Stomach (tissue), 9 donors: ENCODE data around the gene PLCH1. TPM values are rescaled to one million over a fixed set of nuclear protein-coding genes. Genes with fewer than 3 reads are reported as not detected.

ENCODE experiments used
- DNase-seq, 2 donors: peaks; one replicate each; pipeline versions ENCODE4 v3.0.0 to v3.0.0-alpha.2; 2013 to 2019
- H3K27ac ChIP-seq, 5 donors: fragments of 200-600 bp in 4 of 5; sonication (generic) in 4 of 5; one replicate each; pipeline ENCODE4 v1.5.1; 2013 to 2019; ENCODE audit warnings: mild to moderate bottlenecking in 1 of 5, moderate library complexity in 1 of 5
- H3K27me3 ChIP-seq, 3 donors: fragments of 200-600 bp; sonication (generic); one replicate each; pipeline ENCODE4 v1.5.1; 2017 to 2019; ENCODE audit warnings: mixed run types in 1 of 3
- H3K36me3 ChIP-seq, 4 donors: fragments of 200-600 bp; sonication (generic); 1 replicate in 3 of 4; 2 replicates in 1 of 4; pipeline ENCODE4 v1.5.1; 2016 to 2019
- H3K4me1 ChIP-seq, 4 donors: fragments of 200-600 bp; sonication (generic); one replicate each; pipeline ENCODE4 v1.5.1; 2016 to 2019
- H3K4me3 ChIP-seq, 4 donors: fragments of 200-600 bp; sonication (generic) in 3 of 4; one replicate each; pipeline ENCODE4 v1.5.1; 2016 to 2019; ENCODE audit warnings: mild to moderate bottlenecking in 1 of 4
- H3K9me3 ChIP-seq, 4 donors: fragments of 200-600 bp; sonication (generic); one replicate each; pipeline ENCODE4 v1.5.1; 2016 to 2019
- EP300 ChIP-seq: sonication (generic); formaldehyde crosslinking; IDR thresholded peaks from one replicate; pipeline ENCODE4 v1.6.1; 2017; ENCODE audit warnings: antibody characterized with exemption
- POLR2A ChIP-seq, 4 donors: fragments of 450-650 bp; IDR thresholded peaks; one replicate each; pipeline ENCODE4 v1.6.1; 2016; ENCODE audit warnings: antibody characterized with exemption in 4 of 4, control low read depth in 2 of 4, mild to moderate bottlenecking in 1 of 4, moderate library complexity in 1 of 4
- POLR2AphosphoS5 ChIP-seq, 3 donors: sonication (generic); formaldehyde crosslinking; IDR thresholded peaks; one replicate each; pipeline ENCODE4 v1.6.1; 2016; ENCODE audit warnings: antibody characterized with exemption in 3 of 3
- WGBS, 5 donors: extraction: QIAGEN DNeasy Blood & Tissue Kit in 3 of 5; methylation state at CpG; one replicate each; pipeline versions ENCODE4 v1.1.5 to v1.1.7; 2013 to 2018; 5-methylcytosine and 5-hydroxymethylcytosine counted together
- intact Hi-C: fragments of 100-400 bp; cut with DNase I; formaldehyde crosslinking; loops from one replicate; pipeline ENCODE4 v1.15.1; 2023; ENCODE audit warnings: low total_unique reads
- polyA plus RNA-seq, 3 donors: library from polyadenylated mRNA; stranded (reverse); fragments of 200-250 nt; gene quantifications; one replicate each; pipeline ENCODE4 v1.2.3, GENCODE V29; 2013
- total RNA-seq, 5 donors: library from RNA; depleted of rRNA; stranded (reverse); fragments of >200 nt; gene quantifications; one replicate each; pipeline versions ENCODE4 v1.1.0 to v1.2.3, GENCODE V29; 2014 to 2016
- TF ChIP-seq, protein P1 (sequence below), 7 experiments: fragments of 450-650 bp in 4 of 7; fragments of 200-600 bp in 3 of 7; sonication (generic) in 3 of 7; IDR thresholded peaks; one replicate each; pipeline ENCODE4 v1.5.1; 2016 to 2019; ENCODE audit warnings: antibody characterized with exemption in 7 of 7, control low read depth in 2 of 7, mild to moderate bottlenecking in 1 of 7
- donor health status: healthy with polysubstance abuse.
- donor health status: Bipolar disorder and iron deficiency.
- donor health status: healthy.

PLCH1 gene
- total and polyA plus RNA-seq, 8 donors: 0.75 to 18.8 (median 3.3) TPM

DNA sequence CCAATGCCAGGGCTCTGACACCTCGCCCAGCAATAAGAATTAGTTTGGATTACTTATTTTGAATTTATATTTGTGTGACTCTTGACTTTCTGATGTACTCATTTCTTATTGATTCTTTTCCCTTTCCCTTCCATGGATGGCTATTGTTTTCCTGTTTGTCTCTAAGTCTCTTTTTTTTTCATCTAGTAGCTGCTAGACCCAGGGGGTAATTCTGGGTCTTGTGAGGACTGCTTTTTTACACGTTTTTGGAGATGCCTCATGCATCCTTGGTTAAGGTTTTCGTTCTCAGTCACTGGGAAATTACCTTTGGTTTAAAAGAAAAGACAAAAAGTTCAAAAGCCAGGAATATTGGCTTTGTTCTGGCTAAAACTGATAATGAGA lies 381.2 kb downstream of the PLCH1 start:
- Histone ChIP-seq H3K27me3 (no peaks in the 10 kb centered on the region), H3K36me3 (no peaks in the 10 kb centered on the region), H3K27ac (no peak overlapping the region), H3K4me1 (no peaks in the 10 kb centered on the region), H3K9me3 (peaks cover 0 to 20% (median 9%) of the 10 kb centered on the region in 4 donors), H3K4me3 (no peak overlapping the region)
- no peak for DNase-seq
- intact Hi-C loops: no loop called here
- TF ChIP-seq, protein P1, sequence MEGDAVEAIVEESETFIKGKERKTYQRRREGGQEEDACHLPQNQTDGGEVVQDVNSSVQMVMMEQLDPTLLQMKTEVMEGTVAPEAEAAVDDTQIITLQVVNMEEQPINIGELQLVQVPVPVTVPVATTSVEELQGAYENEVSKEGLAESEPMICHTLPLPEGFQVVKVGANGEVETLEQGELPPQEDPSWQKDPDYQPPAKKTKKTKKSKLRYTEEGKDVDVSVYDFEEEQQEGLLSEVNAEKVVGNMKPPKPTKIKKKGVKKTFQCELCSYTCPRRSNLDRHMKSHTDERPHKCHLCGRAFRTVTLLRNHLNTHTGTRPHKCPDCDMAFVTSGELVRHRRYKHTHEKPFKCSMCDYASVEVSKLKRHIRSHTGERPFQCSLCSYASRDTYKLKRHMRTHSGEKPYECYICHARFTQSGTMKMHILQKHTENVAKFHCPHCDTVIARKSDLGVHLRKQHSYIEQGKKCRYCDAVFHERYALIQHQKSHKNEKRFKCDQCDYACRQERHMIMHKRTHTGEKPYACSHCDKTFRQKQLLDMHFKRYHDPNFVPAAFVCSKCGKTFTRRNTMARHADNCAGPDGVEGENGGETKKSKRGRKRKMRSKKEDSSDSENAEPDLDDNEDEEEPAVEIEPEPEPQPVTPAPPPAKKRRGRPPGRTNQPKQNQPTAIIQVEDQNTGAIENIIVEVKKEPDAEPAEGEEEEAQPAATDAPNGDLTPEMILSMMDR (IDR thresholded peaks at IDR 0.05): no peak
- TF ChIP-seq POLR2AphosphoS5 (IDR thresholded peaks at IDR 0.05) (no peak), EP300 (no peak), POLR2A (IDR thresholded peaks at IDR 0.05) (no peak)
- WGBS, 5 donors: 43 to 65% (median 58%) methylated on average over 3 of the region's 3 CpGs

GRCh38 chr3:155362808-155363689 lies 381.8 kb downstream of the PLCH1 start:
- TF ChIP-seq, protein P1 (IDR thresholded peaks at IDR 0.05): no peak
- TF ChIP-seq POLR2AphosphoS5 (IDR thresholded peaks at IDR 0.05) (no peak), EP300 (no peak), POLR2A (IDR thresholded peaks at IDR 0.05) (no peak)
- Histone ChIP-seq H3K9me3 (peaks cover 0 to 20% (median 9%) of the 10 kb centered on the region in 4 donors), H3K4me3 (no peak overlapping the region), H3K27me3 (no peaks in the 10 kb centered on the region), H3K4me1 (no peaks in the 10 kb centered on the region), H3K36me3 (no peaks in the 10 kb centered on the region), H3K27ac (no peak overlapping the region)
- 60 to 66% (median 61%) methylated on average over 10 of the region's 10 CpGs for WGBS, 5 donors
- intact Hi-C loops: no loop called here
- no peak for DNase-seq

DNA sequence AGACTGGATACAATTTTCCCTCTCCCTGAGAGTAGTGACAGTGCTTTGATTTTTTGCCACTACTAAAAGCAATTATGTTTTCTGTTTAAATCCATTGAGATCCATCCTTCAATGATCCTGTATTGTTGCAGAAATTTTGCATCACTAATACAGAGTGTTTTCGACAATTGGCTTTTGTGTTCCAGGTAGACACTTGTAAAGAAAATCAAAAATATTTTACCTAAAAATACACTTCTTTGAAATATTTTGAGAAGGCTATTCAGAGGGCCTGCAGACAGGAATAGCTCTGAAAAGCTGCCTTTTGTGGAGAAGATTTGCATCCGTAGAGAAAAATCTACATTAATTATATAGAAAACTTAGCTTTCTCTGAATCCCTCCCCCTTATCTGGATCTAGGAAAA lies 384.6 kb downstream of the PLCH1 start:
- intact Hi-C loops: no loop called here
- Histone ChIP-seq H3K9me3 (peaks cover 0 to 16% (median 6%) of the 10 kb centered on the region in 4 donors), H3K27me3 (no peaks in the 10 kb centered on the region), H3K4me3 (no peak overlapping the region), H3K27ac (no peak overlapping the region), H3K36me3 (no peaks in the 10 kb centered on the region), H3K4me1 (no peaks in the 10 kb centered on the region)
- WGBS, 5 donors: 85 to 97% (median 93%) methylated on average over 2 of the region's 2 CpGs
- TF ChIP-seq EP300: no peak
- no peak for TF ChIP-seq POLR2A (IDR thresholded peaks at IDR 0.05)
- TF ChIP-seq, protein P1 (IDR thresholded peaks at IDR 0.05): no peak
- no peak for TF ChIP-seq POLR2AphosphoS5 (IDR thresholded peaks at IDR 0.05)
- no peak for DNase-seq

DNA sequence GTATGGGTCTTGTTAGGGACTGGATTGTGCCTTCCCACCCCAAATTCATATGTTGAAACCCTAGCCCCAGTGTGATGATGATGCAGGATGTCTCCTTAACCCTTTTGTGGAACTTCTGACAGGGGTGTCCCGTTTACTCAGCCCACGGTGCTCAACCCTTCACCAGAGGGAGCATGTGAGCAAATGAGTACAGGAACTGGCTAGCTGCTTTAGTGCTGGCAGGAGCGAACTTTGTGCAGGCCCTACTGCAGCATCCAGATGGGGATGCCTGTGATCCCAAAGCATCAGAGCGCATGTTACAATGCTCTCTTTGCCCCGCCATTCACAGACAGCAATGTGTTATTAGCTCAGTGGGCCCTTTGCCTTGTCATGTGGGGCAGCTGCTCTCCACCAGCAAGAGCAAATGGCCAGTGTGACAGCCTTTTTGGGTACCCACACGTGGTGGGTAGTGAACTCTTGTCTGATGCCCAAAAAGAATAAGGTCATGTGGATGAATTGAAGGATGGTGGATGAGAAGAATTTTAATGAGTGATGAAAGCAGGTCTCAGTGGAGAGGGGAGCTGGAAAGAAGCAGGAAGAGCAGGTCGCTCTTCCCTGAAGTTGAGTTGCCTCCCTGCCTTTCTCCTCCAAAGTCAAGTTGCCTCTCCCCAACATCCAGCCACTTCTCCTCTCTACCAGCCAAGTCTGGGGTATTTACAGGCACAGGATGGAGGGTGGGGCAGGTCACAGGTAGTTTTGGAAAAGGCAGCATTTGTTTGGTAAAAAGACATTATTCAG lies 388.1 kb downstream of the PLCH1 start:
- TF ChIP-seq, protein P1 (IDR thresholded peaks at IDR 0.05): no peak
- TF ChIP-seq POLR2A (IDR thresholded peaks at IDR 0.05) (no peak), EP300 (no peak)
- Histone ChIP-seq H3K36me3 (no peaks in the 10 kb centered on the region), H3K27me3 (no peaks in the 10 kb centered on the region), H3K4me3 (no peak overlapping the region), H3K4me1 (no peaks in the 10 kb centered on the region), H3K27ac (no peak overlapping the region), H3K9me3 (no peaks in the 10 kb centered on the region)
- intact Hi-C loops: loop anchor here (10.0 kb wide), 1 partner anchor 348 kb away; no protein-coding TSS in a partner anchor
- 60 to 86% (median 64%) methylated on average over 4 to 7 of the region's 7 CpGs for WGBS, 5 donors
- peak in 1 of 2 donors; percentile 29 for DNase-seq
